ENCODE results near the gene NDUFA9.

The NDUFA9 gene

GRCh38 chr12:4648501-4649357 is at the start of gene NDUFA9, which contains the start of gene AKAP3:
TSS of gene NDUFA9 (plus strand) at chr12:4649114. CDS start at chr12:4649127, 13 bp downstream.
TSS of gene AKAP3 (minus strand) at chr12:4649051. CDS start at chr12:4638196, 10,855 bp downstream.
- peak within 1 kb of the TSS; percentile 75 for H3K27ac ChIP-seq
- peak; percentile 73 for DNase-seq (ENCODE audit: low spot score)
- no peak for TF ChIP-seq CTCF (conservative IDR thresholded peaks at IDR 0.05; ENCODE audit: low read depth)
- ChIA-PET POLR2A (ENCODE audit: low non-redundant PET) (no interaction called here), CTCF (interaction anchor here (0.5 to 2.6 kb wide), 2 partner anchors 44 to 739 kb away, joined by 3 to 11 read pairs; no protein-coding TSS in a partner anchor)

- no peak for DNase-seq (ENCODE audit: low spot score)
- ChIA-PET CTCF (no interaction called here), POLR2A (ENCODE audit: low non-redundant PET) (no interaction called here)
- no peak for TF ChIP-seq CTCF (conservative IDR thresholded peaks at IDR 0.05; ENCODE audit: low read depth)
- no peak overlapping the region for H3K27ac ChIP-seq
Observed at GRCh38 chr12:4603421-4603820, 45.5 kb upstream of the NDUFA9 start.

- no peak for DNase-seq (ENCODE audit: low spot score)
- TF ChIP-seq CTCF (conservative IDR thresholded peaks at IDR 0.05; ENCODE audit: low read depth) = no peak
- H3K27ac ChIP-seq = no peak overlapping the region
- ChIA-PET CTCF (interaction anchor here (0.5 to 1.8 kb wide), 12 partner anchors 8 to 376 kb away, joined by 3 to 8 read pairs (median 3); no protein-coding TSS in a partner anchor), POLR2A (ENCODE audit: low non-redundant PET) (no interaction called here)
Observed at GRCh38 chr12:4603946-4604345, 45.0 kb upstream of the NDUFA9 start.

GRCh38 chr12:4604684-4605193 is 44.2 kb upstream of the NDUFA9 start:
- peak; percentile 80 for DNase-seq (ENCODE audit: low spot score)
- CTCF ChIA-PET = interaction anchor here (0.5 to 1.8 kb wide), 14 partner anchors 9 to 375 kb away, joined by 3 to 11 read pairs (median 3); partner anchors contain the start of genes AKAP3 and NDUFA9
- POLR2A ChIA-PET (ENCODE audit: low non-redundant PET) = no interaction called here
- H3K27ac ChIP-seq = peak overlapping the region; percentile 44; the same call in 1 of the 2 replicates
- peak; percentile 83 for TF ChIP-seq CTCF (conservative IDR thresholded peaks at IDR 0.05; ENCODE audit: low read depth)

GRCh38 chr12:4607056-4607455 is 41.9 kb upstream of the NDUFA9 start:
- DNase-seq (ENCODE audit: low spot score) = no peak
- ChIA-PET POLR2A (ENCODE audit: low non-redundant PET) (no interaction called here), CTCF (no interaction called here)
- H3K27ac ChIP-seq = no peak overlapping the region
- TF ChIP-seq CTCF (conservative IDR thresholded peaks at IDR 0.05; ENCODE audit: low read depth) = no peak

- CTCF ChIA-PET = no interaction called here
- POLR2A ChIA-PET (ENCODE audit: low non-redundant PET) = no interaction called here
- no peak for TF ChIP-seq CTCF (conservative IDR thresholded peaks at IDR 0.05; ENCODE audit: low read depth)
- DNase-seq (ENCODE audit: low spot score) = no peak
- H3K27ac ChIP-seq = no peak overlapping the region
Observed at GRCh38 chr12:4609071-4609470, 39.8 kb upstream of the NDUFA9 start.

Measured in RWPE1 (cell line).